GM12878 (cell line): Measurements from ENCODE around the gene NSD2.

Source experiments
- CEBPB ChIP-seq, 2 experiments: fragments of 150-350 bp in 1 of 2; IDR thresholded peaks; 2 replicates each; pipeline ENCODE4 v1.6.1; 2012 to 2014; ENCODE audit warnings: low read depth in 2 of 2, low read length in 2 of 2, borderline replicate concordance in 1 of 2, inconsistent platforms in 1 of 2
- EP300 ChIP-seq, 2 experiments: fragments of 150-350 bp in 1 of 2; IDR thresholded peaks; 2 replicates each; pipeline ENCODE4 v1.6.1; 2011 to 2012; ENCODE audit warnings: low read depth in 2 of 2, low read length in 2 of 2, borderline replicate concordance in 1 of 2, improper control_type of control experiment in 1 of 2, inconsistent platforms in 1 of 2; ENCODE audit not compliant: control insufficient read depth in 1 of 2
- POLR2A ChIP-seq: IDR thresholded peaks from 2 replicates; pipeline ENCODE4 v1.6.1; 2011; ENCODE audit warnings: low read depth, mild to moderate bottlenecking, low read length
- POLR2AphosphoS5 ChIP-seq: IDR thresholded peaks from 2 replicates; pipeline ENCODE4 v1.6.1; 2011; ENCODE audit warnings: mild to moderate bottlenecking, low read length, inconsistent platforms
- SIN3A ChIP-seq: IDR thresholded peaks from 2 replicates; pipeline ENCODE4 v1.6.1; 2012; ENCODE audit warnings: low read depth, low read length, improper control_type of control experiment
- SP1 ChIP-seq: IDR thresholded peaks from one replicate; pipeline ENCODE4 v1.6.1; 2011; ENCODE audit warnings: low read depth, low read length
- SUZ12 ChIP-seq: fragments of 200-600 bp; sonication (generic); IDR thresholded peaks from one replicate; pipeline ENCODE4 v1.6.1; 2018; ENCODE audit warnings: antibody characterized with exemption, mild to moderate bottlenecking; ENCODE audit not compliant: unreplicated experiment
- ZNF274 ChIP-seq: IDR thresholded peaks from one replicate; pipeline ENCODE4 v1.8.0; 2011; ENCODE audit not compliant: insufficient read length, insufficient read depth
- TF ChIP-seq, protein P1 (sequence below): IDR thresholded peaks from 2 replicates; pipeline ENCODE4 v1.6.1; 2012; ENCODE audit warnings: low read length, inconsistent platforms
- TF ChIP-seq, protein P2 (sequence below), 3 experiments: IDR thresholded peaks in 2 of 3; conservative IDR thresholded peaks in 1 of 3; 2 replicates each; pipeline ENCODE4 v1.5.1; 2011; ENCODE audit warnings: low read depth in 3 of 3, low read length in 3 of 3, mild to moderate bottlenecking in 3 of 3, control low read depth in 2 of 3, moderate library complexity in 2 of 3, inconsistent platforms in 1 of 3, mixed read lengths in 1 of 3; ENCODE audit not compliant: control insufficient read depth in 2 of 3, insufficient read depth in 1 of 3; ENCODE audit errors: extremely low read depth in 1 of 3
- TF ChIP-seq, protein P3 (sequence below): IDR thresholded peaks from 2 replicates; pipeline ENCODE4 v1.6.1; 2011; ENCODE audit warnings: mild to moderate bottlenecking, low read depth, low read length, moderate library complexity; ENCODE audit not compliant: insufficient replicate concordance

DNA sequence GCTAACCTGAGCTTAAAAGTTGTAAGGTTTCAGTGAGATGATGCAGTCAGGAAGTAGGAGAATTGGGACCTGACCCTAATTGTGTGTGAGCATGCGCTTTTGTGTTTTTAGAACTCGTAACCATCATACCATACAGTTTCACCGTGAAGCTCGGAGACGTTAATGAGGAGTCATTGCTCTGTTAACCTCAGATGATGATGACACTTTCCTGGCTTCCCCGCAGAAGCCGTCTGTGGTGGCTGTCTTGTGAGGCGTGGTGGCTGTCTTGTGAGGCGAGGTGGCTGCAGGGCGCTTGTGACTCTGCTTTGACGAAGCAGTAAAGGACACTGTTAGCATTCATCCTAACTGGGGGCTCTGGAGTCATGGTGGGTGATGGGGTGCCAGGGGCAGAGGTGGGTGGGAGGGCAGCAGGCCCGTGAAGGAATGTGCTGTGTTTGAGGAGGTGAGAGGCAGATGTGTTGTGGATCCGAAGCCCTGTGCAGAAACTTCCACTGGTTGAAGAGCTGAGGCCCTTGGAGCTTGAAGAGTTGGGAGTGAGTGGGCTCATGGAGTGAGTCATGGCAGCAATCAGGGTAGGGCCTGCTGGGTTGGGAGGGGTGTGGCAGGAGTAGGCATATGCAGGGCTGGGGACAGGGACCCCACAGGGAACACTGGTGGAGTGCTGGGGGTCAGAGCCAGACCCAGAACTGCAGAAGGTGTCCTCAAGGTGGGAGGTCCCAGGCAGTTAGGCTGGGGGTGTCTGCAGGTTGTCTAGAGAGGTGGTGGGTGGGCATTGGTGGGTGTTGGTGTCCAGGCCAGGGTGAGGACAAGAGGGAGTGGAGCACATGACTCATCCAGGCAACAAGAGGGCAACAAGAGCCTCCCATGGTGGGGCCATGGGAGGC lies 57.4 kb downstream of the NSD2 start:
- TF ChIP-seq CEBPB (IDR thresholded peaks at IDR 0.05; ENCODE audit: borderline replicate concordance in 1 of 2, low read depth in 2 of 2, low read length in 2 of 2), result no peak
- TF ChIP-seq, protein P1, sequence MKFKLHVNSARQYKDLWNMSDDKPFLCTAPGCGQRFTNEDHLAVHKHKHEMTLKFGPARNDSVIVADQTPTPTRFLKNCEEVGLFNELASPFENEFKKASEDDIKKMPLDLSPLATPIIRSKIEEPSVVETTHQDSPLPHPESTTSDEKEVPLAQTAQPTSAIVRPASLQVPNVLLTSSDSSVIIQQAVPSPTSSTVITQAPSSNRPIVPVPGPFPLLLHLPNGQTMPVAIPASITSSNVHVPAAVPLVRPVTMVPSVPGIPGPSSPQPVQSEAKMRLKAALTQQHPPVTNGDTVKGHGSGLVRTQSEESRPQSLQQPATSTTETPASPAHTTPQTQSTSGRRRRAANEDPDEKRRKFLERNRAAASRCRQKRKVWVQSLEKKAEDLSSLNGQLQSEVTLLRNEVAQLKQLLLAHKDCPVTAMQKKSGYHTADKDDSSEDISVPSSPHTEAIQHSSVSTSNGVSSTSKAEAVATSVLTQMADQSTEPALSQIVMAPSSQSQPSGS, result no peak
- TF ChIP-seq ZNF274, result no peak
- TF ChIP-seq, protein P2, sequence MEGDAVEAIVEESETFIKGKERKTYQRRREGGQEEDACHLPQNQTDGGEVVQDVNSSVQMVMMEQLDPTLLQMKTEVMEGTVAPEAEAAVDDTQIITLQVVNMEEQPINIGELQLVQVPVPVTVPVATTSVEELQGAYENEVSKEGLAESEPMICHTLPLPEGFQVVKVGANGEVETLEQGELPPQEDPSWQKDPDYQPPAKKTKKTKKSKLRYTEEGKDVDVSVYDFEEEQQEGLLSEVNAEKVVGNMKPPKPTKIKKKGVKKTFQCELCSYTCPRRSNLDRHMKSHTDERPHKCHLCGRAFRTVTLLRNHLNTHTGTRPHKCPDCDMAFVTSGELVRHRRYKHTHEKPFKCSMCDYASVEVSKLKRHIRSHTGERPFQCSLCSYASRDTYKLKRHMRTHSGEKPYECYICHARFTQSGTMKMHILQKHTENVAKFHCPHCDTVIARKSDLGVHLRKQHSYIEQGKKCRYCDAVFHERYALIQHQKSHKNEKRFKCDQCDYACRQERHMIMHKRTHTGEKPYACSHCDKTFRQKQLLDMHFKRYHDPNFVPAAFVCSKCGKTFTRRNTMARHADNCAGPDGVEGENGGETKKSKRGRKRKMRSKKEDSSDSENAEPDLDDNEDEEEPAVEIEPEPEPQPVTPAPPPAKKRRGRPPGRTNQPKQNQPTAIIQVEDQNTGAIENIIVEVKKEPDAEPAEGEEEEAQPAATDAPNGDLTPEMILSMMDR (IDR thresholded peaks at IDR 0.05 in 2 of 3, conservative IDR thresholded peaks at IDR 0.05 in 1 of 3; ENCODE audit: control insufficient read depth in 2 of 3, extremely low read depth in 1 of 3, insufficient read depth in 1 of 3, low read depth in 3 of 3, low read length in 3 of 3), result no peak
- TF ChIP-seq POLR2AphosphoS5, result no peak
- no peak for TF ChIP-seq SP1
- TF ChIP-seq, protein P3, sequence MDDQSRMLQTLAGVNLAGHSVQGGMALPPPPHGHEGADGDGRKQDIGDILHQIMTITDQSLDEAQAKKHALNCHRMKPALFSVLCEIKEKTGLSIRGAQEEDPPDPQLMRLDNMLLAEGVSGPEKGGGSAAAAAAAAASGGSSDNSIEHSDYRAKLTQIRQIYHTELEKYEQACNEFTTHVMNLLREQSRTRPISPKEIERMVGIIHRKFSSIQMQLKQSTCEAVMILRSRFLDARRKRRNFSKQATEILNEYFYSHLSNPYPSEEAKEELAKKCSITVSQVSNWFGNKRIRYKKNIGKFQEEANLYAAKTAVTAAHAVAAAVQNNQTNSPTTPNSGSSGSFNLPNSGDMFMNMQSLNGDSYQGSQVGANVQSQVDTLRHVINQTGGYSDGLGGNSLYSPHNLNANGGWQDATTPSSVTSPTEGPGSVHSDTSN, result no peak
- peak; percentile 18; the same call in 1 of the 2 replicates for TF ChIP-seq POLR2A
- TF ChIP-seq SUZ12, result no peak
- TF ChIP-seq EP300 (IDR thresholded peaks at IDR 0.05; ENCODE audit: borderline replicate concordance in 1 of 2, control insufficient read depth in 1 of 2, low read depth in 2 of 2, low read length in 2 of 2), result no peak
- no peak for TF ChIP-seq SIN3A
